Ovary (tissue), 9 donors: Measurements from ENCODE around the gene KCNIP1. TPM values are rescaled to one million over a fixed set of nuclear protein-coding genes. Genes with fewer than 3 reads are reported as not detected.

Experiments
- DNase-seq, 5 donors: peaks; one replicate each; pipeline ENCODE4 v3.0.0-alpha.2; 2019 to 2020
- H3K27ac ChIP-seq, 2 donors: fragments of 200-600 bp; one replicate each; pipeline versions ENCODE4 v1.5.1 to v1.8.0; 2019 to 2022
- H3K27me3 ChIP-seq: fragments of 200-600 bp; one replicate; pipeline ENCODE4 v1.8.0; 2022
- H3K36me3 ChIP-seq: fragments of 200-600 bp; sonication (generic); one replicate; pipeline ENCODE4 v1.5.1; 2019
- H3K4me1 ChIP-seq: one replicate; pipeline ENCODE4 v1.8.1; 2013; ENCODE audit warnings: mild to moderate bottlenecking, moderate library complexity; ENCODE audit not compliant: insufficient read depth
- H3K4me3 ChIP-seq: fragments of 200-600 bp; sonication (generic); one replicate; pipeline ENCODE4 v1.5.1; 2017
- H3K9me3 ChIP-seq, 2 donors: fragments of 200-600 bp in 1 of 2; sonication (generic) in 1 of 2; one replicate each; pipeline versions ENCODE4 v1.5.1 to v1.8.1; 2013 to 2019; ENCODE audit warnings: mild to moderate bottlenecking in 1 of 2, moderate library complexity in 1 of 2
- CTCF ChIP-seq, 3 donors: fragments of 450-650 bp in 2 of 3; fragments of 200-600 bp in 1 of 3; IDR thresholded peaks; one replicate each; pipeline versions ENCODE4 v1.5.1 to v1.8.0; 2016 to 2022; ENCODE audit warnings: antibody characterized with exemption in 3 of 3, mild to moderate bottlenecking in 1 of 3
- EP300 ChIP-seq: sonication (generic); formaldehyde crosslinking; IDR thresholded peaks from one replicate; pipeline ENCODE4 v1.6.1; 2017; ENCODE audit warnings: antibody characterized with exemption
- POLR2A ChIP-seq: fragments of 450-650 bp; IDR thresholded peaks from one replicate; pipeline ENCODE4 v1.6.1; 2017; ENCODE audit warnings: antibody characterized with exemption, mild to moderate bottlenecking, moderate library complexity
- WGBS, 3 donors: extraction: QIAGEN DNeasy Blood & Tissue Kit in 1 of 3; methylation state at CpG; one replicate each; pipeline versions ENCODE4 v1.1.5 to v1.1.7; 2013 to 2017; 5-methylcytosine and 5-hydroxymethylcytosine counted together
- intact Hi-C, 4 donors: fragments of 100-400 bp; cut with DNase I; formaldehyde crosslinking; loops; one replicate each; pipeline versions ENCODE4 v1.11.0 to v1.15.1; 2022 to 2023
- polyA plus RNA-seq, 2 donors: library from polyadenylated mRNA; stranded (reverse); fragments of 200-250 nt in 1 of 2; fragments of 350-450 nt in 1 of 2; fragmentation: Illumina TruSeq in 1 of 2; extraction: RNeasy Lipid Tissue Mini Kit (QIAGEN cat#74804) in 1 of 2; gene quantifications; one replicate each; pipeline ENCODE4 v1.2.3, GENCODE V29; 2013 to 2014
- total RNA-seq, 7 donors: library from RNA; depleted of rRNA in 2 of 7; stranded (reverse); fragments of >200 nt in 2 of 7; fragmentation: NEBNext Ultra II Directional in 3 of 7; extraction: Animal tissue kit (Norgen Biotek cat#: 25700) in 3 of 7; gene quantifications; one replicate each; pipeline versions ENCODE4 v1.1.0 to v1.2.4, GENCODE V29; 2016 to 2023
- donor health status: DM: no; HTN: no; CAD: no; lungs with moderate emphysema.
- donor health status: DM: no; HTN: no; CAD: no.
- donor health status: Bipolar disorder and iron deficiency.
- donor health status: DM: yes; HTN: yes; CAD: no.
- donor health status: DM: no; HTN: no; CAD: no.
- donor health status: DM: yes; HTN: yes; CAD: no.

KCNIP1 gene
- total and polyA plus RNA-seq, 9 donors = 0.20 to 2.2 (median 0.66) TPM

- H3K4me3 ChIP-seq = no peak overlapping the region
- DNase-seq = no peak
- no peaks in the 10 kb centered on the region for H3K4me1 ChIP-seq
- TF ChIP-seq EP300 = no peak
- no peak for TF ChIP-seq CTCF (IDR thresholded peaks at IDR 0.05)
- no peak for TF ChIP-seq POLR2A
- no peaks in the 10 kb centered on the region for H3K27me3 ChIP-seq
- H3K9me3 ChIP-seq = no peaks in the 10 kb centered on the region
- no peaks in the 10 kb centered on the region for H3K36me3 ChIP-seq
- WGBS, 3 donors = 52 to 63% (median 62%) methylated on average over 10 of the region's 10 CpGs
- H3K27ac ChIP-seq = no peak overlapping the region
- intact Hi-C loops = no loop called here
Measured at GRCh38 chr5:170522211-170523141, 18.7 kb downstream of the KCNIP1 start.

GRCh38 chr5:170523142-170523551 is 19.3 kb downstream of the KCNIP1 start:
- H3K27me3 ChIP-seq = no peaks in the 10 kb centered on the region
- TF ChIP-seq EP300 = no peak
- TF ChIP-seq CTCF (IDR thresholded peaks at IDR 0.05) = no peak
- TF ChIP-seq POLR2A = no peak
- no peak overlapping the region for H3K27ac ChIP-seq
- DNase-seq = no peak
- no peaks in the 10 kb centered on the region for H3K36me3 ChIP-seq
- intact Hi-C loops = no loop called here
- no peaks in the 10 kb centered on the region for H3K9me3 ChIP-seq
- no peaks in the 10 kb centered on the region for H3K4me1 ChIP-seq
- H3K4me3 ChIP-seq = no peak overlapping the region
- WGBS, 3 donors = 22 to 31% (median 26%) methylated on average over 10 of the region's 10 CpGs

- H3K36me3 ChIP-seq = no peaks in the 10 kb centered on the region
- no peaks in the 10 kb centered on the region for H3K27me3 ChIP-seq
- intact Hi-C loops = no loop called here
- H3K27ac ChIP-seq = no peak overlapping the region
- H3K9me3 ChIP-seq = no peaks in the 10 kb centered on the region
- no peak overlapping the region for H3K4me3 ChIP-seq
- DNase-seq = no peak
- WGBS, 3 donors = 82 to 93% (median 83%) methylated on average over 2 of the region's 2 CpGs
- no peaks in the 10 kb centered on the region for H3K4me1 ChIP-seq
- no peak for TF ChIP-seq POLR2A
- TF ChIP-seq EP300 = no peak
- TF ChIP-seq CTCF (IDR thresholded peaks at IDR 0.05) = no peak
Measured at GRCh38 chr5:170523830-170524229, 20.0 kb downstream of the KCNIP1 start.

GRCh38 chr5:170524576-170524975 is 20.8 kb downstream of the KCNIP1 start:
- no peaks in the 10 kb centered on the region for H3K9me3 ChIP-seq
- intact Hi-C loops = no loop called here
- TF ChIP-seq POLR2A (no peak), CTCF (IDR thresholded peaks at IDR 0.05) (no peak)
- 88 to 93% (median 91%) methylated on average over 3 of the region's 3 CpGs for WGBS, 3 donors
- H3K4me3 ChIP-seq = no peak overlapping the region
- H3K27me3 ChIP-seq = no peaks in the 10 kb centered on the region
- no peaks in the 10 kb centered on the region for H3K4me1 ChIP-seq
- no peak for DNase-seq
- H3K36me3 ChIP-seq = no peaks in the 10 kb centered on the region
- no peak overlapping the region for H3K27ac ChIP-seq
